Naive thymus-derived CD4-positive, alpha-beta T cell (primary cell): ENCODE data around the gene CHMP4A. TPM values are rescaled to one million over a fixed set of nuclear protein-coding genes. Genes with fewer than 3 reads are reported as not detected.

Experiments
- ATAC-seq: fragments of 150-1000 bp; cut with Tn5 transposase; 2 replicates; pipeline ENCODE4 v1.10.0; 2021; ENCODE audit warnings: mild to moderate bottlenecking, moderate library complexity
- CTCF ChIA-PET: fragments of 350-600 bp; sonication (Branson Sonifier 250); formaldehyde crosslinking; loops from one replicate; lab custom pipeline; 2021; ENCODE audit warnings: antibody characterized with exemption; lab: Charles Lee
- POLR2A ChIA-PET: fragments of 350-600 bp; sonication (Branson Sonifier 250); formaldehyde crosslinking; loops from one replicate; lab custom pipeline; 2021; ENCODE audit warnings: antibody characterized with exemption, inconsistent platforms; lab: Charles Lee
- DNase-seq, 9 donors: peaks; one replicate each; pipeline versions ENCODE4 v3.0.0 to v3.0.0-alpha.2; 2020 to 2022; ENCODE audit warnings: mixed read lengths in 1 of 9
- H3K27ac ChIP-seq: one replicate; pipeline ENCODE4 v1.7.0; 2013; ENCODE audit warnings: mild to moderate bottlenecking, low read depth, low read length, moderate library complexity
- H3K27me3 ChIP-seq, 2 donors: one replicate each; pipeline ENCODE4 v1.7.0; 2013; ENCODE audit warnings: low read length in 2 of 2, mild to moderate bottlenecking in 2 of 2, moderate library complexity in 2 of 2; ENCODE audit not compliant: control insufficient read depth in 2 of 2, insufficient read depth in 2 of 2
- H3K36me3 ChIP-seq, 3 experiments: 1 replicate in 2 of 3; 2 replicates in 1 of 3; pipeline ENCODE4 v1.7.0; 2013; ENCODE audit warnings: low read length in 3 of 3, mild to moderate bottlenecking in 3 of 3, moderate library complexity in 1 of 3; ENCODE audit not compliant: insufficient read depth in 3 of 3, control insufficient read depth in 2 of 3
- H3K4me1 ChIP-seq, 2 donors: one replicate each; pipeline ENCODE4 v1.7.0; 2013; ENCODE audit warnings: low read length in 2 of 2, mild to moderate bottlenecking in 2 of 2, moderate library complexity in 1 of 2; ENCODE audit not compliant: control insufficient read depth in 2 of 2, insufficient read depth in 2 of 2
- H3K4me3 ChIP-seq: 2 replicates; pipeline ENCODE4 v1.7.0; 2013; ENCODE audit warnings: mild to moderate bottlenecking, low read length
- H3K9me3 ChIP-seq, 3 experiments: 1 replicate in 2 of 3; 2 replicates in 1 of 3; pipeline ENCODE4 v1.7.0; 2013; ENCODE audit warnings: low read length in 3 of 3; ENCODE audit not compliant: control insufficient read depth in 2 of 3
- H3K27ac Mint-ChIP-seq, 9 donors: one replicate each; pipeline ENCODE4 v1.8.0; 2020 to 2022; ENCODE audit warnings: mixed read lengths in 9 of 9, mild to moderate bottlenecking in 8 of 9, moderate library complexity in 5 of 9, inconsistent platforms in 2 of 9
- H3K27me3 Mint-ChIP-seq, 5 donors: one replicate each; pipeline ENCODE4 v1.8.0; 2021 to 2022; ENCODE audit warnings: mixed read lengths in 5 of 5, mild to moderate bottlenecking in 1 of 5
- H3K36me3 Mint-ChIP-seq, 5 donors: one replicate each; pipeline ENCODE4 v1.8.0; 2020 to 2022; ENCODE audit warnings: mixed read lengths in 5 of 5, mild to moderate bottlenecking in 3 of 5, inconsistent platforms in 1 of 5
- H3K4me1 Mint-ChIP-seq, 7 donors: one replicate each; pipeline ENCODE4 v1.8.0; 2020 to 2022; ENCODE audit warnings: mixed read lengths in 7 of 7, mild to moderate bottlenecking in 3 of 7, inconsistent platforms in 1 of 7
- H3K4me3 Mint-ChIP-seq, 10 donors: one replicate each; pipeline ENCODE4 v1.8.0; 2020 to 2022; ENCODE audit warnings: mild to moderate bottlenecking in 10 of 10, mixed read lengths in 10 of 10, moderate library complexity in 6 of 10, inconsistent platforms in 2 of 10
- H3K9me3 Mint-ChIP-seq, 11 donors: one replicate each; pipeline ENCODE4 v1.8.0; 2020 to 2022; ENCODE audit warnings: mixed read lengths in 11 of 11, mild to moderate bottlenecking in 4 of 11, inconsistent platforms in 1 of 11, moderate library complexity in 1 of 11
- intact Hi-C, 2 donors: fragments of 100-400 bp; cut with micrococcal nuclease; formaldehyde crosslinking; loops; one replicate each; pipeline ENCODE4 v1.15.1; 2023
- polyA plus RNA-seq, 2 donors: library from polyadenylated mRNA; unstranded; fragments of 300-500 nt; fragmentation: Illumina TruSeq; gene quantifications; one replicate each; pipeline ENCODE4 v1.2.3, GENCODE V29; 2021
- total RNA-seq, 6 experiments: library from RNA in 5 of 6; stranded (reverse) in 5 of 6; gene quantifications; 1 replicate in 5 of 6; 2 replicates in 1 of 6; pipeline ENCODE4 v1.2.3 and lab custom pipeline; 2021 to 2026

CHMP4A gene
- total and polyA plus RNA-seq, 7 experiments from 2014 or later, result 79.1 to 140 (median 94.1) TPM

GRCh38 chr14:24162093-24162492 is 51.2 kb downstream of the CHMP4A start:
- H3K27me3 Mint-ChIP-seq, result peaks cover 0 to 4% (median 0%) of the 10 kb centered on the region in 5 donors
- H3K9me3 Mint-ChIP-seq, result peaks cover 0 to 4% (median 0%) of the 10 kb centered on the region in 11 donors
- DNase-seq (no peak), ATAC-seq (no peak)
- Histone ChIP-seq H3K4me3 (peak overlapping the region; percentile 89), H3K27me3 (no peaks in the 10 kb centered on the region), H3K36me3 (peaks cover 45 to 75% (median 48%) of the 10 kb centered on the region in 3 experiments), H3K27ac (peak overlapping the region; percentile 99), H3K9me3 (no peaks in the 10 kb centered on the region), H3K4me1 (peaks cover 34 to 45% of the 10 kb centered on the region in 2 donors)
- H3K4me1 Mint-ChIP-seq, result peaks cover 42 to 74% (median 58%) of the 10 kb centered on the region in 7 donors
- peak overlapping the region; percentile 95 to 100 (median 100) for H3K4me3 Mint-ChIP-seq
- H3K36me3 Mint-ChIP-seq, result peaks cover 6 to 68% (median 30%) of the 10 kb centered on the region in 5 donors
- ChIA-PET POLR2A (interaction anchor here (0.7 to 4.0 kb wide), 22 partner anchors 10 to 855 kb away, joined by 3 to 56 read pairs (median 9); partner anchors contain the start of genes BCL2L2, CHMP4A, DCAF11 and IPO4), CTCF (interaction anchor here (0.8 to 4.2 kb wide), 13 partner anchors 14 to 112 kb away, joined by 3 to 36 read pairs (median 7); partner anchors contain the start of genes DCAF11, EMC9, IPO4 and NRL)
- intact Hi-C loops, result no loop called here
- H3K27ac Mint-ChIP-seq, result peak overlapping the region; percentile 98 to 100 (median 100)

GRCh38 chr14:24160850-24161804 is 52.2 kb downstream of the CHMP4A start, which contains the start of gene IRF9:
Gene IRF9, plus strand, starts transcription at chr14:24161265. Its CDS starts 880 bp downstream, at chr14:24162145.
- Histone ChIP-seq H3K27ac (peak within 1 kb of the TSS; percentile 99), H3K27me3 (no peaks in the 10 kb centered on the region), H3K4me3 (peak within 1 kb of the TSS; percentile 89), H3K4me1 (peaks cover 34 to 45% of the 10 kb centered on the region in 2 donors), H3K9me3 (no peaks in the 10 kb centered on the region), H3K36me3 (peaks cover 39 to 73% (median 40%) of the 10 kb centered on the region in 3 experiments)
- Mint-ChIP-seq H3K36me3 (peaks cover 11 to 65% (median 30%) of the 10 kb centered on the region in 5 donors), H3K4me1 (peaks cover 38 to 69% (median 56%) of the 10 kb centered on the region in 7 donors), H3K27me3 (peaks cover 0 to 4% (median 0%) of the 10 kb centered on the region in 5 donors), H3K9me3 (peaks cover 0 to 4% (median 0%) of the 10 kb centered on the region in 11 donors), H3K27ac (peak within 1 kb of the TSS; percentile 98 to 100 (median 100)), H3K4me3 (peak within 1 kb of the TSS; percentile 95 to 100 (median 100))
- peak; percentile 93 to 98 (median 96) for DNase-seq
- POLR2A ChIA-PET, result interaction anchor here (0.7 to 4.0 kb wide), 32 partner anchors 9 to 271 kb away, joined by 3 to 56 read pairs (median 8); partner anchors contain the start of genes CHMP4A, DCAF11, EMC9 and IPO4
- CTCF ChIA-PET, result interaction anchor here (0.7 to 4.2 kb wide), 22 partner anchors 10 to 113 kb away, joined by 3 to 36 read pairs (median 4); partner anchors contain the start of genes DCAF11, EMC9, IPO4 and NRL
- intact Hi-C loops, result loop anchor here (1.0 kb wide), 19 partner anchors 10 to 281 kb away; partner anchors contain the start of genes CHMP4A (in 2 of the 2), DCAF11 (in 2 of the 2), EMC9 (in 2 of the 2) and GMPR2 (in 2 of the 2)
- peak; percentile 98 for ATAC-seq

GRCh38 chr14:24160499-24160849 is 52.8 kb downstream of the CHMP4A start:
- ChIA-PET POLR2A (interaction anchor here (0.9 to 4.0 kb wide), 27 partner anchors 10 to 271 kb away, joined by 3 to 56 read pairs (median 9); partner anchors contain the start of genes CHMP4A, DCAF11, EMC9 and IPO4), CTCF (interaction anchor here (0.9 to 4.2 kb wide), 16 partner anchors 10 to 103 kb away, joined by 3 to 36 read pairs (median 4); partner anchors contain the start of genes DCAF11, EMC9, IPO4 and NRL)
- Histone ChIP-seq H3K4me3 (no peak overlapping the region), H3K4me1 (peaks cover 34 to 45% of the 10 kb centered on the region in 2 donors), H3K36me3 (peaks cover 37 to 73% (median 39%) of the 10 kb centered on the region in 3 experiments), H3K9me3 (no peaks in the 10 kb centered on the region), H3K27me3 (no peaks in the 10 kb centered on the region), H3K27ac (peak overlapping the region; percentile 99)
- intact Hi-C loops, result no loop called here
- Mint-ChIP-seq H3K27ac (peak overlapping the region; percentile 98 to 100 (median 100)), H3K4me3 (peak overlapping the region in 7 of 10 donors; percentile 9 to 100 (median 99)), H3K4me1 (peaks cover 34 to 66% (median 50%) of the 10 kb centered on the region in 7 donors), H3K36me3 (peaks cover 11 to 68% (median 36%) of the 10 kb centered on the region in 5 donors), H3K27me3 (peaks cover 0 to 4% (median 0%) of the 10 kb centered on the region in 5 donors), H3K9me3 (peaks cover 0 to 4% (median 0%) of the 10 kb centered on the region in 11 donors)
- DNase-seq, result no peak
- no peak for ATAC-seq

- H3K36me3 Mint-ChIP-seq, result peaks cover 8 to 66% (median 35%) of the 10 kb centered on the region in 5 donors
- intact Hi-C loops, result no loop called here
- peaks cover 0 to 4% (median 0%) of the 10 kb centered on the region in 5 donors for H3K27me3 Mint-ChIP-seq
- H3K27ac Mint-ChIP-seq, result peak overlapping the region; percentile 98 to 100 (median 100)
- CTCF ChIA-PET, result interaction anchor here (0.8 to 4.2 kb wide), 9 partner anchors 9 to 104 kb away, joined by 3 to 36 read pairs (median 10); partner anchors contain the start of genes DCAF11, EMC9, NRL and PSME2
- ATAC-seq (no peak), DNase-seq (no peak)
- H3K4me1 ChIP-seq, result peaks cover 31 to 40% of the 10 kb centered on the region in 2 donors
- H3K9me3 Mint-ChIP-seq, result peaks cover 0 to 4% (median 0%) of the 10 kb centered on the region in 11 donors
- H3K9me3 ChIP-seq, result no peaks in the 10 kb centered on the region
- H3K4me3 Mint-ChIP-seq, result peak overlapping the region in 5 of 10 donors; percentile 9 to 100 (median 51)
- no peak overlapping the region for H3K4me3 ChIP-seq
- POLR2A ChIA-PET, result interaction anchor here (0.9 to 4.0 kb wide), 18 partner anchors 9 to 82 kb away, joined by 3 to 56 read pairs (median 11); partner anchors contain the start of genes CHMP4A, DCAF11, EMC9 and IPO4
- no peaks in the 10 kb centered on the region for H3K27me3 ChIP-seq
- peaks cover 38 to 73% (median 40%) of the 10 kb centered on the region in 3 experiments for H3K36me3 ChIP-seq
- H3K4me1 Mint-ChIP-seq, result peaks cover 29 to 61% (median 44%) of the 10 kb centered on the region in 7 donors
- peak overlapping the region; percentile 99 for H3K27ac ChIP-seq
These were observed 53.4 kb downstream of the CHMP4A start for GRCh38 chr14:24159777-24160498.
